VCaP (cell line): ENCODE measurements around the gene TDRD6.

Experiments
- H3K27ac ChIP-seq: fragments of 450-650 bp; 2 replicates; pipeline ENCODE4 v1.5.1; 2017
- CTCF ChIP-seq: fragments of 450-650 bp; conservative IDR thresholded peaks from 2 replicates; pipeline ENCODE4 v1.5.1; 2017; ENCODE audit warnings: mild to moderate bottlenecking, moderate library complexity

The TDRD6 gene

DNA sequence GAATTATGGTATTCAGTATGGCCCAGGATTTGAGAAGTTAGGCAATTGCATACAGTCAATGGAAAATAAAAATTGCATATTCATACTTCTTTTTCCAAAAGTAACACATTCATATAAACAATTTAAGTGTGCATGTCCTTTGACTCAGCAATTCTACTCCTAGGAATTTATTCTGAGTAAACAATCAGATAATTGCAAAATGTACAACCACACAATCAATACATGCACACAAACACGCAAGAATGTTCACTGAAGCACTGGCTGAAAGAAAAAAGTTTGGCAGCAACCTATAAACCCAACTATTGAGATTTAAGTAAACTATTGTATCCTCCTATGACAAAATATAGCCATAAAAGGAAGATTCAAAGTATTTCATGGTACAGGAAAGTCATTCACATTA is 36.7 kb upstream of the TDRD6 start:
- H3K27ac ChIP-seq = peak overlapping the region; percentile 75
- no peak for TF ChIP-seq CTCF

DNA sequence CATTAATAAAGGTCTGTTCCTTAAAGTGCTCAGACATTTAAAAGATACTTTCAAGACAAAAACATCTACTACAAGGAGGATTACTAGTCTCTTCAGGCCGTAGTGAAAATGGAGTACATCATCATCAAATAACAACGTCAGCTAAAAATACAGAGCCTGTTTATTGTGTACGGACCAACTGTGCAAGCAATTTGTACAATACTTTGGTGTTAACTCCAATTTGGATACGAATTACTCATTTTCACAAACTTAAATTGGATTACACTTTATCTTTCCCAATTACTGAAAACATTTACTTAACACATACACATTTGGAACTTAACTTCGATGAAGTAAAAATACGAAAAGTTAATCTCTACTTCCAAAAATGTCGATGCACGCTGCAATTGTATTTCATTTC is 35.9 kb upstream of the TDRD6 start:
- H3K27ac ChIP-seq = peak overlapping the region; percentile 75
- no peak for TF ChIP-seq CTCF

DNA sequence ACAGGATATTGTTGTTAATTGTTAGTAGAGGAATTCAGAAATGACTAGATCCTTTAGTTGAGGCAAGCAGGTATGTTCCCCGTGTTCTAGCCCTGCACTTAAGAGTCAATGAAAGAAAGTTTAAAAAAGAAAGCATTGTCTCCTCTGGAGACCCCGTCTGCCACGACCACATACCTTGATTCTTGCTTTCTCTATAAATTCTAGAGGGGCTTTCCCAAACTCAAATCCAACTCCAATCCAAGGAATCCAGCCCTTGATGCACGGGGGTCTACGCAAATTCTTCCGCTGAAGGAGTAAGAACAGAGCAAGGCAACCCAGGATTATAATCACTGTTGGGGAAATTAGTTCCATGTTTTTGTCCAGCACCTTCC is 35.5 kb upstream of the TDRD6 start:
- peak overlapping the region; percentile 75 for H3K27ac ChIP-seq
- TF ChIP-seq CTCF = no peak

DNA sequence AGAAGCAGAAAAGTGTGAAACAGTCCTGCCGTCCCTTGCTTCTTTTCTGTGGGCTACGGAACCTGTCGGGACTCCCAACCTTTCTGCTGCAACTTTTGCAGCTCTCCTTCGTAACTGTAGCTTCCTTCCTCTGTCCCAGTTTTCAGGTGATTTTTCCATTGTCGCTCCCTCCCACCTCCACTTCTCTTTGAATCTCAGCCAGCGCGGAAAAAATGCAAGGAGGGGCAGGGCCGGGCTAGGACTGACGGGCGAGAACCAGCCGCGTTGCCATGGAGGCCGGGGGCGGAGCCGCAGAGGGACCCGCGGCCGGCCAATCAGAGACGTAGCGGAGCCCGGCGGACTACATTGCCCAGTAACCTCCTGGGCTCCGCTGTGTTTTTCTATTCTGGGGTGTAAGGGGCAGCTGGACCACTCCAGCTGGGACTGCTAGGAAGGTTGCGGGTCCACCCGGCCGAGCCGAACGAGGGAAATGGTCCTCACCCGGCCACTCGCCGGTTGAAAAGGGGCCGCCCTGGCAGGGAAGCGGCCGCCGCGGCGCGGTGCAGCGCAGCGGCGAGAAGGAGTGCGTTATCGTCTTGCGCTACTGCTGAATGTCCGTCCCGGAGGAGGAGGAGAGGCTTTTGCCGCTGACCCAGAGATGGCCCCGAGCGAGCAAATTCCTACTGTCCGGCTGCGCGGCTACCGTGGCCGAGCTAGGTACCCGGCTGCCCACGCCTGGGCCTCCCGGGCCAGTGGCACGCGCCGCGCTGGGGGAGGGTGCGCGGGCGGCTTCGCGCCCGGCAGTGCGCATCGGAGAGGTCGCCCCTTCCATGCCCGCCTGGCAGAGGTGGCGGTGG is 34.9 kb upstream of the TDRD6 start, which contains the start of the genes CYP39A1 and SLC25A27:
CYP39A1 (minus strand) TSS at position 216 of the 836 bp plus-strand sequence. CDS start 236 bp downstream, outside the sequence.
SLC25A27 (plus strand) TSS at position 373 of the 836 bp plus-strand sequence; CDS start at position 591, 218 bp downstream.
- no peak for TF ChIP-seq CTCF
- peak within 1 kb of the TSS; percentile 75 for H3K27ac ChIP-seq

GRCh38 chr6:46653439-46654195 is 34.1 kb upstream of the TDRD6 start:
- no peak for TF ChIP-seq CTCF
- H3K27ac ChIP-seq = peak overlapping the region; percentile 75

DNA sequence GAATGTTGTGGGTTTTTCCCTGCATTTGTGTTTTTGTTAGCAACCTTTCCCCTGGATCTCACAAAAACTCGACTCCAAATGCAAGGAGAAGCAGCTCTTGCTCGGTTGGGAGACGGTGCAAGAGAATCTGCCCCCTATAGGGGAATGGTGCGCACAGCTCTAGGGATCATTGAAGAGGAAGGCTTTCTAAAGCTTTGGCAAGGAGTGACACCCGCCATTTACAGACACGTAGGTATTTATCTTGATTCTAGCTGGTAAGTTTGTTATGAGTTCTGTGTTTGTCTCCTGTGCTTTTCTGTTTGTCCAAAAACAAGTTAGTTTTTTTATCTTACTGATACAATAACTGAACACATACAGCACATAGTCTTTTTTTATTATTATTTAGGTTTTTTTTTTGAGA is 31.9 kb upstream of the TDRD6 start:
- H3K27ac ChIP-seq = no peak overlapping the region
- peak; percentile 25; the same call in 1 of the 2 replicates for TF ChIP-seq CTCF

DNA sequence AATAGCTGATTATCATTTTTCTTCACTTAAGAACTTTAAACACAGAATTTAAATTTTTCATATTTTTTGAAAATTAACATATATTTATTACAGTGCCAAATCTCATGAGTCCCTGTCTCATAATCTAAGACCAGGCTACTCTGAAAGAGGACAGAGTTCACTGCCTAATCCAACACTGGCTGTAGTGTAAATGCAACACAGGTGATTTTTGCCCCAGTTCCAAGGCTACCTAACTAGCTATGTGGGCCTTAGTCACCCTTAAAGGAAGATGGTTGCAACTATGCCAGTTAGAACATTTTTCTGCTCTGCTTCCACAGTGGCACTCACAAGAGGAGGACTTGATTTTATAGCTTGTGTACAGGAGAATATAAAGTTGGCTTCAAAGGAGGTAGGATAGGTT is 30.0 kb upstream of the TDRD6 start:
- H3K27ac ChIP-seq = peak overlapping the region; percentile 39
- no peak for TF ChIP-seq CTCF
